H1 (cell line): ENCODE results near the gene BMPR1A. TPM values are rescaled to one million over a fixed set of nuclear protein-coding genes. Genes with fewer than 3 reads are reported as not detected.

Experiments used
- CTCF ChIA-PET: fragments of 300-600 bp; sonication (Branson Sonifier 250); formaldehyde crosslinking; loops from one replicate; lab custom pipeline; 2021; ENCODE audit not compliant: partially characterized antibody; lab: Charles Lee
- POLR2A ChIA-PET: fragments of 300-600 bp; sonication (Branson Sonifier 250); formaldehyde crosslinking; loops from one replicate; lab custom pipeline; 2021; ENCODE audit warnings: inconsistent platforms; ENCODE audit not compliant: partially characterized antibody; lab: Charles Lee
- DNase-seq, 2 experiments: peaks; one replicate each; pipeline versions ENCODE4 v3.0.0 to v3.0.0-alpha.2; 2010 to 2022; ENCODE audit warnings: low spot score in 2 of 2, low read depth in 1 of 2, mixed read lengths in 1 of 2
- FAIRE-seq: peaks from 2 replicates; lab custom pipeline; 2011; peaks lifted over from hg19 to GRCh38; lab: Jason Lieb, UNC
- H2AFZ ChIP-seq: 2 replicates; pipeline ENCODE4 v1.8.1; 2012; ENCODE audit warnings: low read length, inconsistent platforms
- H2AK5ac ChIP-seq: 2 replicates; pipeline ENCODE4 v1.6.1; 2013; ENCODE audit warnings: low read depth, low read length
- H2BK120ac ChIP-seq: replicated peaks from 2 replicates; pipeline ENCODE3; 2013; ENCODE audit warnings: low read depth, low read length, inconsistent platforms
- H2BK12ac ChIP-seq: 2 replicates; pipeline ENCODE4 v1.6.1; 2013; ENCODE audit warnings: low read depth, low read length
- H2BK15ac ChIP-seq: 2 replicates; pipeline ENCODE4 v1.6.1; 2013; ENCODE audit warnings: low read length
- H2BK20ac ChIP-seq: 2 replicates; pipeline ENCODE4 v1.6.1; 2013; ENCODE audit warnings: low read length
- H2BK5ac ChIP-seq: 2 replicates; pipeline ENCODE4 v1.6.1; 2013; ENCODE audit warnings: low read depth, low read length
- H3K14ac ChIP-seq: 2 replicates; pipeline ENCODE4 v1.6.1; 2013; ENCODE audit warnings: inconsistent platforms; ENCODE audit not compliant: insufficient read length
- H3K18ac ChIP-seq: 2 replicates; pipeline ENCODE4 v1.6.1; 2013; ENCODE audit warnings: low read length; ENCODE audit errors: extremely low read depth
- H3K23ac ChIP-seq: 2 replicates; pipeline ENCODE4 v1.6.1; 2013; ENCODE audit warnings: inconsistent platforms; ENCODE audit not compliant: insufficient read length
- H3K23me2 ChIP-seq: 2 replicates; pipeline ENCODE4 v1.6.1; 2013; ENCODE audit warnings: low read depth, low read length
- H3K27ac ChIP-seq: 2 replicates; pipeline ENCODE4 v1.6.1; 2011; ENCODE audit warnings: low read depth, low read length, inconsistent platforms
- H3K27me3 ChIP-seq, 4 experiments: replicated peaks in 1 of 4; 1 replicate in 1 of 4; 2 replicates in 3 of 4; pipeline versions ENCODE4 v1.6.1 to v1.8.1; 2011 to 2013; ENCODE audit warnings: low read length in 3 of 4, mild to moderate bottlenecking in 3 of 4, inconsistent platforms in 2 of 4, mixed read lengths in 2 of 4, moderate library complexity in 1 of 4; ENCODE audit not compliant: control insufficient read depth in 3 of 4, insufficient read depth in 3 of 4; ENCODE audit errors: extremely low read depth in 1 of 4
- H3K36me3 ChIP-seq, 4 experiments: 2 replicates each; pipeline versions ENCODE4 v1.6.1 to v1.8.1; 2011 to 2013; ENCODE audit warnings: mild to moderate bottlenecking in 4 of 4, low read length in 3 of 4, moderate library complexity in 2 of 4, control low read depth in 1 of 4, inconsistent platforms in 1 of 4; ENCODE audit not compliant: insufficient read depth in 4 of 4, control insufficient read depth in 2 of 4
- H3K4ac ChIP-seq: replicated peaks from 2 replicates; pipeline ENCODE3; 2013; ENCODE audit warnings: low read length, low read depth, mixed read lengths, inconsistent platforms; ENCODE audit not compliant: insufficient read length
- H3K4me1 ChIP-seq, 4 experiments: replicated peaks in 1 of 4; 1 replicate in 1 of 4; 2 replicates in 3 of 4; pipeline versions ENCODE4 v1.6.1 to v1.8.1; 2011 to 2013; ENCODE audit warnings: low read length in 3 of 4, inconsistent platforms in 2 of 4, mixed read lengths in 1 of 4; ENCODE audit not compliant: insufficient read depth in 4 of 4, control insufficient read depth in 3 of 4
- H3K4me2 ChIP-seq, 2 experiments: 2 replicates each; pipeline versions ENCODE4 v1.6.1 to v1.8.1; 2011 to 2013; ENCODE audit warnings: low read depth in 2 of 2, low read length in 2 of 2, control low read depth in 1 of 2, inconsistent platforms in 1 of 2, mild to moderate bottlenecking in 1 of 2; ENCODE audit not compliant: insufficient read depth in 1 of 2
- H3K4me3 ChIP-seq, 4 experiments: fragments of 200-600, 300-600 bp in 1 of 4; sonication (generic), shearing (Covaris generic), sonication (Bioruptor Twin) in 1 of 4; 2 replicates each; pipeline versions ENCODE4 v1.5.1 to v1.8.1; 2011 to 2016; ENCODE audit warnings: low read length in 4 of 4, low read depth in 3 of 4, control low read depth in 2 of 4, inconsistent platforms in 2 of 4, mild to moderate bottlenecking in 2 of 4, mixed read lengths in 1 of 4, moderate library complexity in 1 of 4; ENCODE audit not compliant: insufficient read depth in 2 of 4; ENCODE audit errors: extremely low read depth in 1 of 4
- H3K56ac ChIP-seq: replicated peaks from 2 replicates; pipeline ENCODE3; 2013; ENCODE audit warnings: low read depth, mild to moderate bottlenecking, mixed read lengths, low read length, inconsistent platforms; ENCODE audit not compliant: insufficient read length
- H3K79me1 ChIP-seq: 2 replicates; pipeline ENCODE4 v1.6.1; 2013; ENCODE audit warnings: low read depth, low read length, control low read depth
- H3K79me2 ChIP-seq, 2 experiments: 2 replicates each; pipeline versions ENCODE4 v1.6.1 to v1.8.1; 2012 to 2013; ENCODE audit warnings: low read length in 2 of 2, mild to moderate bottlenecking in 2 of 2, inconsistent platforms in 1 of 2; ENCODE audit not compliant: insufficient read depth in 2 of 2, control insufficient read depth in 1 of 2
- H3K9ac ChIP-seq, 4 experiments: replicated peaks in 1 of 4; 1 replicate in 1 of 4; 2 replicates in 3 of 4; pipeline versions ENCODE4 v1.6.1 to v1.8.1; 2011 to 2013; ENCODE audit warnings: low read depth in 3 of 4, low read length in 3 of 4, control low read depth in 2 of 4, mild to moderate bottlenecking in 2 of 4, moderate library complexity in 2 of 4, inconsistent platforms in 1 of 4; ENCODE audit errors: extremely low read depth in 1 of 4
- H3K9me3 ChIP-seq, 2 experiments: 2 replicates each; pipeline versions ENCODE4 v1.6.1 to v1.8.1; 2012 to 2013; ENCODE audit warnings: mild to moderate bottlenecking in 2 of 2, moderate library complexity in 2 of 2, control low read depth in 1 of 2, inconsistent platforms in 1 of 2, low read depth in 1 of 2, low read length in 1 of 2, mixed read lengths in 1 of 2; ENCODE audit not compliant: insufficient read depth in 2 of 2
- H4K20me1 ChIP-seq, 2 experiments: replicated peaks in 1 of 2; 2 replicates each; pipeline versions ENCODE3 to v1.8.1; 2011 to 2013; ENCODE audit warnings: inconsistent platforms in 2 of 2, low read length in 2 of 2, mild to moderate bottlenecking in 1 of 2; ENCODE audit not compliant: insufficient read depth in 2 of 2, control insufficient read depth in 1 of 2
- H4K5ac ChIP-seq: 2 replicates; pipeline ENCODE4 v1.6.1; 2013; ENCODE audit warnings: low read length, low read depth, mixed read lengths, inconsistent platforms; ENCODE audit not compliant: insufficient read length
- H4K8ac ChIP-seq: 2 replicates; pipeline ENCODE4 v1.8.0; 2013; ENCODE audit warnings: mild to moderate bottlenecking, moderate library complexity, low read length, inconsistent platforms; ENCODE audit not compliant: insufficient read depth; ENCODE audit errors: extremely low read depth
- H4K91ac ChIP-seq: replicated peaks from 2 replicates; pipeline ENCODE3; 2013; ENCODE audit warnings: low read length, mixed read lengths, inconsistent platforms; ENCODE audit not compliant: insufficient read length
- CHD2 ChIP-seq: IDR thresholded peaks from 2 replicates; pipeline ENCODE4 v1.6.1; 2012; ENCODE audit warnings: low read length, improper control_type of control experiment
- PHF8 ChIP-seq: fragments of 200-600 bp; sonication (generic); conservative IDR thresholded peaks from 2 replicates; pipeline ENCODE4 v1.7.1; 2012; ENCODE audit warnings: low read depth, mild to moderate bottlenecking, inconsistent platforms, low read length, moderate library complexity
- POLR2A ChIP-seq, 2 experiments: IDR thresholded peaks; 1 replicate in 1 of 2; 2 replicates in 1 of 2; pipeline ENCODE4 v1.6.1; 2011; ENCODE audit warnings: low read depth in 2 of 2, low read length in 2 of 2, mild to moderate bottlenecking in 2 of 2; ENCODE audit errors: control extremely low read depth in 1 of 2
- POLR2AphosphoS5 ChIP-seq: IDR thresholded peaks from 2 replicates; pipeline ENCODE4 v1.6.1; 2011; ENCODE audit warnings: low read depth, low read length
- RAD21 ChIP-seq, 2 experiments: IDR thresholded peaks in 1 of 2; conservative IDR thresholded peaks in 1 of 2; 2 replicates each; pipeline ENCODE4 v1.6.1; 2011; ENCODE audit warnings: low read depth in 2 of 2, low read length in 2 of 2, improper control_type of control experiment in 1 of 2, inconsistent platforms in 1 of 2, mild to moderate bottlenecking in 1 of 2, moderate library complexity in 1 of 2
- WGBS, 2 experiments: shearing (Covaris generic) in 1 of 2; methylation state at CpG; one replicate each; pipeline versions ENCODE4 v1.1.6 to v1.1.7; 2013 to 2015; ENCODE audit warnings: low lambda C conversion rate in 2 of 2, mixed read lengths in 2 of 2, inconsistent platforms in 1 of 2, low coverage in 1 of 2, missing lambda C conversion rate in 1 of 2; ENCODE audit not compliant: insufficient replicate concordance in 2 of 2, insufficient coverage in 1 of 2, insufficient read length in 1 of 2; ENCODE audit errors: extremely low coverage in 1 of 2, missing lambda C conversion rate in 1 of 2; 5-methylcytosine and 5-hydroxymethylcytosine counted together
- polyA plus RNA-seq, 7 experiments: library from polyadenylated mRNA; depleted of rRNA in 3 of 7; stranded (reverse) in 5 of 7; unstranded in 2 of 7; fragments of >200 nt in 5 of 7; fragments of 200-250 nt in 2 of 7; gene quantifications; 1 replicate in 5 of 7; 2 replicates in 1 of 7; 4 replicates in 1 of 7; pipeline versions ENCODE4 v1.2.1 to v1.2.3, GENCODE V29; 2011 to 2013; ENCODE audit warnings: missing spikeins in 2 of 7, mixed read lengths in 2 of 7
- total RNA-seq: library from RNA; stranded (reverse); fragmentation: NEBNext Ultra II Directional; extraction: Animal tissue kit (Norgen Biotek cat#: 25700); gene quantifications from 2 replicates; pipeline ENCODE4 v1.2.1, GENCODE V29; 2021
- TF ChIP-seq, protein P1 (sequence below): IDR thresholded peaks from 2 replicates; pipeline ENCODE4 v1.6.1; 2011; ENCODE audit warnings: low read length, improper control_type of control experiment
- TF ChIP-seq, protein P2 (sequence below), 3 experiments: IDR thresholded peaks; 1 replicate in 2 of 3; 2 replicates in 1 of 3; pipeline versions ENCODE4 v1.5.1 to v1.6.1; 2011; ENCODE audit warnings: low read length in 3 of 3, mild to moderate bottlenecking in 3 of 3, inconsistent platforms in 2 of 3, low read depth in 1 of 3, moderate library complexity in 1 of 3; ENCODE audit not compliant: insufficient read depth in 1 of 3; ENCODE audit errors: control extremely low read depth in 1 of 3

Gene BMPR1A
- total and polyA plus RNA-seq, 2 of the 8 experiments (the other 6 are each of a cell fraction or from before 2014, with no cell fraction given), result 34.4 to 129 TPM

GRCh38 chr10:86962981-86963310 is 206.5 kb downstream of the BMPR1A start:
- Histone ChIP-seq H3K4me1 (peaks cover 2 to 36% (median 27%) of the 10 kb centered on the region in 4 experiments), H3K4ac (no peak overlapping the region), H3K4me2 (no peak overlapping the region), H3K27ac (no peak overlapping the region), H4K5ac (no peak overlapping the region), H2BK15ac (no peak overlapping the region), H2BK120ac (no peak overlapping the region), H3K9me3 (no peaks in the 10 kb centered on the region), H3K9ac (no peak overlapping the region), H3K36me3 (no peaks in the 10 kb centered on the region), H2AK5ac (no peak overlapping the region), H2BK5ac (peak overlapping the region; percentile 63; the same call in 1 of the 2 replicates), H3K27me3 (no peaks in the 10 kb centered on the region), H4K20me1 (no peaks in the 10 kb centered on the region), H3K79me1 (no peaks in the 10 kb centered on the region), H3K56ac (no peak overlapping the region), H3K18ac (no peak overlapping the region), H2BK20ac (no peak overlapping the region), H3K4me3 (no peak overlapping the region), H4K8ac (no peak overlapping the region), H4K91ac (peak overlapping the region; percentile 48), H3K79me2 (no peaks in the 10 kb centered on the region), H2AFZ (no peak overlapping the region), H2BK12ac (no peak overlapping the region; the same call in 1 of the 2 replicates), H3K23ac (no peak overlapping the region), H3K14ac (no peak overlapping the region), H3K23me2 (no peaks in the 10 kb centered on the region)
- TF ChIP-seq POLR2A (IDR thresholded peaks at IDR 0.05; ENCODE audit: control extremely low read depth in 1 of 2, low read depth in 2 of 2, low read length in 2 of 2), result no peak
- no peak for TF ChIP-seq POLR2AphosphoS5
- TF ChIP-seq, protein P1, sequence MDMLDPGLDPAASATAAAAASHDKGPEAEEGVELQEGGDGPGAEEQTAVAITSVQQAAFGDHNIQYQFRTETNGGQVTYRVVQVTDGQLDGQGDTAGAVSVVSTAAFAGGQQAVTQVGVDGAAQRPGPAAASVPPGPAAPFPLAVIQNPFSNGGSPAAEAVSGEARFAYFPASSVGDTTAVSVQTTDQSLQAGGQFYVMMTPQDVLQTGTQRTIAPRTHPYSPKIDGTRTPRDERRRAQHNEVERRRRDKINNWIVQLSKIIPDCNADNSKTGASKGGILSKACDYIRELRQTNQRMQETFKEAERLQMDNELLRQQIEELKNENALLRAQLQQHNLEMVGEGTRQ, result no peak
- no peak for TF ChIP-seq PHF8
- TF ChIP-seq RAD21 (IDR thresholded peaks at IDR 0.05 in 1 of 2, conservative IDR thresholded peaks at IDR 0.05 in 1 of 2; ENCODE audit: low read depth in 2 of 2, low read length in 2 of 2), result no peak
- no peak for TF ChIP-seq CHD2
- TF ChIP-seq, protein P2, sequence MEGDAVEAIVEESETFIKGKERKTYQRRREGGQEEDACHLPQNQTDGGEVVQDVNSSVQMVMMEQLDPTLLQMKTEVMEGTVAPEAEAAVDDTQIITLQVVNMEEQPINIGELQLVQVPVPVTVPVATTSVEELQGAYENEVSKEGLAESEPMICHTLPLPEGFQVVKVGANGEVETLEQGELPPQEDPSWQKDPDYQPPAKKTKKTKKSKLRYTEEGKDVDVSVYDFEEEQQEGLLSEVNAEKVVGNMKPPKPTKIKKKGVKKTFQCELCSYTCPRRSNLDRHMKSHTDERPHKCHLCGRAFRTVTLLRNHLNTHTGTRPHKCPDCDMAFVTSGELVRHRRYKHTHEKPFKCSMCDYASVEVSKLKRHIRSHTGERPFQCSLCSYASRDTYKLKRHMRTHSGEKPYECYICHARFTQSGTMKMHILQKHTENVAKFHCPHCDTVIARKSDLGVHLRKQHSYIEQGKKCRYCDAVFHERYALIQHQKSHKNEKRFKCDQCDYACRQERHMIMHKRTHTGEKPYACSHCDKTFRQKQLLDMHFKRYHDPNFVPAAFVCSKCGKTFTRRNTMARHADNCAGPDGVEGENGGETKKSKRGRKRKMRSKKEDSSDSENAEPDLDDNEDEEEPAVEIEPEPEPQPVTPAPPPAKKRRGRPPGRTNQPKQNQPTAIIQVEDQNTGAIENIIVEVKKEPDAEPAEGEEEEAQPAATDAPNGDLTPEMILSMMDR (IDR thresholded peaks at IDR 0.05; ENCODE audit: control extremely low read depth in 1 of 3, insufficient read depth in 1 of 3, low read depth in 1 of 3, low read length in 3 of 3), result no peak
- 92% methylated on average over 6 of the region's 7 CpGs; no CpG with 5 or more reads in 1 of the 2 experiments for WGBS, 2 experiments
- CTCF ChIA-PET, result interaction anchor here (1.0 to 22.5 kb wide), 3 partner anchors 16 to 277 kb away, joined by 4 to 975 read pairs (median 25); partner anchors contain the start of genes MMRN2 and SNCG
- POLR2A ChIA-PET, result no interaction called here
- DNase-seq (no peak), FAIRE-seq (no peak)
